ENCODE data around the gene FCN2. TPM values are rescaled to one million over a fixed set of nuclear protein-coding genes. Genes with fewer than 3 reads are reported as not detected.

The FCN2 gene
- total and polyA plus RNA-seq, 2 of the 13 experiments (the other 11 are each of a cell fraction or from before 2014, with no cell fraction given), result not detected

GRCh38 chr9:134923466-134923865, 42.9 kb downstream of the FCN2 start:
- in situ Hi-C loops (cut with HindIII; ENCODE audit: extremely low pct_ligation_motif_present, low pct_unique_long_range_greater_than_20kb) (no loop called here), intact Hi-C loops (cut with micrococcal nuclease; ENCODE audit: unreplicated experiment) (no loop called here)
- no peaks in the 10 kb centered on the region for H3K79me2 ChIP-seq (ENCODE audit: insufficient read depth, low read length)
- DNase-seq (ENCODE audit: low spot score) (no peak), FAIRE-seq (no peak), ATAC-seq (no peak)
- H3K4me2 ChIP-seq (ENCODE audit: low read depth, low read length), result no peak overlapping the region
- no peak overlapping the region for H3K9ac ChIP-seq (ENCODE audit: insufficient read depth, low read depth, low read length)
- ChIA-PET CTCF (ENCODE audit: low intra/inter-chr PET ratio, low total read pairs) (no interaction called here), POLR2A (no interaction called here)
- no TSS peak for BruUV-seq (replicated peaks)
- WGBS (ENCODE audit: low lambda C conversion rate), result 9% methylated on average over 7 of the region's 7 CpGs
- H3K4me3 ChIP-seq (replicated peaks in 1 of 3; ENCODE audit: insufficient read depth in 1 of 3, low read depth in 2 of 3, low read length in 3 of 3), result no peak overlapping the region
- no peaks in the 10 kb centered on the region for H3K9me3 ChIP-seq (ENCODE audit: low read length)
- no peaks in the 10 kb centered on the region for H3K4me1 ChIP-seq (ENCODE audit: insufficient read depth, low read length)
- no peaks in the 10 kb centered on the region for H4K20me1 ChIP-seq (ENCODE audit: insufficient read depth, low read length)
- H2AFZ ChIP-seq (ENCODE audit: low read length), result no peak overlapping the region
- no peaks in the 10 kb centered on the region for H3K36me3 ChIP-seq (replicated peaks in 1 of 2; ENCODE audit: control insufficient read depth in 1 of 2, insufficient read depth in 2 of 2, low read length in 2 of 2)
- no peak overlapping the region for H3K27ac ChIP-seq (ENCODE audit: extremely low read length, insufficient read depth, low read length)
- H3K27me3 ChIP-seq (ENCODE audit: control insufficient read depth in 1 of 2, insufficient read depth in 2 of 2, low read length in 2 of 2), result peaks cover 0 to 3% of the 10 kb centered on the region in 2 experiments; a peak in 1 of 5 replicates
- TF ChIP-seq IRF9 (CRISPR knock-in tag; IDR thresholded peaks at IDR 0.05; ENCODE audit: borderline replicate concordance) (no peak), SAP130 (CRISPR knock-in tag; IDR thresholded peaks at IDR 0.05; ENCODE audit: low read depth) (no peak), MED1 (CRISPR knock-in tag; IDR thresholded peaks at IDR 0.05) (no peak), SUZ12 (IDR thresholded peaks at IDR 0.05; ENCODE audit: low read depth, low read length) (no peak), KLF12 (CRISPR knock-in tag; IDR thresholded peaks at IDR 0.05; ENCODE audit: borderline replicate concordance) (no peak)

- ChIA-PET CTCF (ENCODE audit: low intra/inter-chr PET ratio, low total read pairs) (no interaction called here), POLR2A (no interaction called here)
- H2AFZ ChIP-seq (ENCODE audit: low read length), result no peak overlapping the region
- H3K4me2 ChIP-seq (ENCODE audit: low read depth, low read length), result no peak overlapping the region
- no peaks in the 10 kb centered on the region for H3K9me3 ChIP-seq (ENCODE audit: low read length)
- no peaks in the 10 kb centered on the region for H4K20me1 ChIP-seq (ENCODE audit: insufficient read depth, low read length)
- no peak for DNase-seq (ENCODE audit: low spot score)
- no peak for ATAC-seq
- no TSS peak for BruUV-seq (replicated peaks)
- no peaks in the 10 kb centered on the region for H3K4me1 ChIP-seq (ENCODE audit: insufficient read depth, low read length)
- intact Hi-C loops (cut with micrococcal nuclease; ENCODE audit: unreplicated experiment) (no loop called here), in situ Hi-C loops (cut with HindIII; ENCODE audit: extremely low pct_ligation_motif_present, low pct_unique_long_range_greater_than_20kb) (no loop called here)
- H3K36me3 ChIP-seq (replicated peaks in 1 of 2; ENCODE audit: control insufficient read depth in 1 of 2, insufficient read depth in 2 of 2, low read length in 2 of 2), result no peaks in the 10 kb centered on the region
- H3K27ac ChIP-seq (ENCODE audit: extremely low read length, insufficient read depth, low read length), result no peak overlapping the region
- no peaks in the 10 kb centered on the region for H3K79me2 ChIP-seq (ENCODE audit: insufficient read depth, low read length)
- WGBS (ENCODE audit: low lambda C conversion rate), result 2% methylated on average over 6 of the region's 7 CpGs
- no peak for FAIRE-seq
- no peak overlapping the region for H3K4me3 ChIP-seq (replicated peaks in 1 of 3; ENCODE audit: insufficient read depth in 1 of 3, low read depth in 2 of 3, low read length in 3 of 3)
- TF ChIP-seq GPBP1L1 (CRISPR knock-in tag; IDR thresholded peaks at IDR 0.05), result no peak
- TF ChIP-seq ZNF501 (CRISPR knock-in tag; IDR thresholded peaks at IDR 0.05), result no peak
- no peak for TF ChIP-seq E2F1 (CRISPR knock-in tag; IDR thresholded peaks at IDR 0.05)
- TF ChIP-seq ZFX (CRISPR knock-in tag; IDR thresholded peaks at IDR 0.05; ENCODE audit: low read depth), result no peak
- no peak for TF ChIP-seq EHMT2 (IDR thresholded peaks at IDR 0.05; ENCODE audit: borderline replicate concordance, low read depth, low read length)
- TF ChIP-seq CTCF (CRISPR knock-in tag; IDR thresholded peaks at IDR 0.05), result no peak
- no peak for TF ChIP-seq EP300 (IDR thresholded peaks at IDR 0.05; ENCODE audit: low read depth in 2 of 2, low read length in 2 of 2)
- TF ChIP-seq EP300 (CRISPR knock-in tag; IDR thresholded peaks at IDR 0.05; ENCODE audit: borderline replicate concordance), result no peak
- no peak for TF ChIP-seq ZNF766 (CRISPR knock-in tag; IDR thresholded peaks at IDR 0.05; ENCODE audit: borderline replicate concordance)
- peaks cover 1 to 15% of the 10 kb centered on the region in 2 experiments; a peak in 2 of 5 replicates for H3K27me3 ChIP-seq (ENCODE audit: control insufficient read depth in 1 of 2, insufficient read depth in 2 of 2, low read length in 2 of 2)
- no peak overlapping the region for H3K9ac ChIP-seq (ENCODE audit: insufficient read depth, low read depth, low read length)
Observed at GRCh38 chr9:134925011-134925511, 44.5 kb downstream of the FCN2 start.

All from HepG2 (cell line).